GM12873 (cell line): ENCODE data around the gene LRMDA.

Experiments used
- TF ChIP-seq, protein P1 (sequence below): IDR thresholded peaks from 2 replicates; pipeline ENCODE4 v1.5.1; 2012; ENCODE audit warnings: low read depth, mild to moderate bottlenecking, moderate library complexity, low read length, control low read depth; ENCODE audit not compliant: insufficient read depth; ENCODE audit errors: missing control alignments

LRMDA gene

DNA sequence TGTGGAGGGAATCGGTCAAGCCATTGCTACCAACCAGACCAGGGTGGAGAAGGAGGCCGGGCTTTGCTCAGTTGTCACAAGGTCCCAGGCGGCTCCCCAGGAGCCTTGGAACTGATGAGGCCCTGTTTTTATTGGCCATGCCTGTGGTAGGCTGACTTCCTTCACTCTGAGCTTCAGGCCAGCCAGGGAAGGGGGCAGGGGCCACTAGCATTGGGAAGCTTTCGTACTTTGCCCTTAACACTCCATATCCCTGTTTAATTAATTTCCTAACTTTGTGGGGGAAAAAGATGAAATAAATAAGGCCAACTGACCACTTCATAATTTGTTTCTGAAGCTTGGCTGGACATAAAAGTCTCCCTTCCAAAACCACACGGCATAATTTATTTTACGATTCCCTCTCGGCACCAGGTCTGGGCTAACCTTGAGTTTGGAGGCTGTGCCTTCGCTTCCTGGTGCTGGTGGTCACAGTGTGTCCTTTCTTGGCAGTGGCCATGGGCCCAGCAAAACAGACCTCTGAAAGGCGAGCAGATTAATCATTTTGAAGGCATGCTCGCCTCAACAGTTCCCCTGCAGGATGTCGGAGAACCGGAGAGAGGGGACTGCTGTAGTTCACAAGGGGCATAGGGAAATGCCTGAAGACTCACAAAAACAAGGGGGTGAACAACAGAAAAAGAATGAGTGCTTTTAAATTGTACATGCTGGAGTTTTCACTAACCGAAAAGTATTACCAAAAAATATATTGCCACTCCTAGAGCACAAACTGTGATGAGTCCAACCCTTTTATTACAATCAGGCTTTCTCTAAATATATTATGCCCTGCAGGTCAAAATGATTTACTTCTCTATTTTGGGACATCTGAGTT is 966.0 kb downstream of the LRMDA start:
- TF ChIP-seq, protein P1, sequence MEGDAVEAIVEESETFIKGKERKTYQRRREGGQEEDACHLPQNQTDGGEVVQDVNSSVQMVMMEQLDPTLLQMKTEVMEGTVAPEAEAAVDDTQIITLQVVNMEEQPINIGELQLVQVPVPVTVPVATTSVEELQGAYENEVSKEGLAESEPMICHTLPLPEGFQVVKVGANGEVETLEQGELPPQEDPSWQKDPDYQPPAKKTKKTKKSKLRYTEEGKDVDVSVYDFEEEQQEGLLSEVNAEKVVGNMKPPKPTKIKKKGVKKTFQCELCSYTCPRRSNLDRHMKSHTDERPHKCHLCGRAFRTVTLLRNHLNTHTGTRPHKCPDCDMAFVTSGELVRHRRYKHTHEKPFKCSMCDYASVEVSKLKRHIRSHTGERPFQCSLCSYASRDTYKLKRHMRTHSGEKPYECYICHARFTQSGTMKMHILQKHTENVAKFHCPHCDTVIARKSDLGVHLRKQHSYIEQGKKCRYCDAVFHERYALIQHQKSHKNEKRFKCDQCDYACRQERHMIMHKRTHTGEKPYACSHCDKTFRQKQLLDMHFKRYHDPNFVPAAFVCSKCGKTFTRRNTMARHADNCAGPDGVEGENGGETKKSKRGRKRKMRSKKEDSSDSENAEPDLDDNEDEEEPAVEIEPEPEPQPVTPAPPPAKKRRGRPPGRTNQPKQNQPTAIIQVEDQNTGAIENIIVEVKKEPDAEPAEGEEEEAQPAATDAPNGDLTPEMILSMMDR, result no peak

DNA sequence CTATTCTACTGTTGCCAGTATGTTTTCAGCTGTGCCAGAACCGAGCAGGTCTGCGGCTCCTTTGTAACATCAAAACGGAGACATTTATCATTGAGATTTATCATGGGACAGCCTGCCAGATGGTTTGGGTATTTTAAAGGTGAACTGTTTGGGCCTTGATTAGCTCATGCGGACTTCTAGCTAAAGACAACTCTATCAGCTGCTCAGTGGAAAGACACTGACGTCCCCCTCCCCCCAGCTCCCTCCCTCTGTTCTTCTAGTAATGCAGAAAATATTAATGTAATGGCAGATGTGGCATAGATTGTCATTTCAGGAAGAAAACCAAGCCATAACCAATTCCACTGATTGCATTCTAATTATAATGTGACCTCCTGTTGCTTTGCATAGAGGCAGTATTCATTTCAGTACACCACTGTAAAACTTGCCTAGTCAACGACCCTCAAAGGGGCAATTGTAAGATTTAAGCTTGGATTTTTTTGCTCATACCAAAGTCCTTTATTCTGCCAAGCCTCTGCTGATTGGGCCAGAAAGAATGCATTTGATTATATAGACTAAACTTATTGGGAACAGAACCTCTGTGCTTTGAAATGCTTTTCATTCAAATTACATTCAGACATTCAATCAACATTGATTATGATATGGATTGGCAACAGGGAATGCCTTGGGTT is 966.8 kb downstream of the LRMDA start:
- TF ChIP-seq, protein P1, result no peak

- TF ChIP-seq, protein P1, result no peak
Measured at GRCh38 chr10:76399226-76399625, 967.8 kb downstream of the LRMDA start.

DNA sequence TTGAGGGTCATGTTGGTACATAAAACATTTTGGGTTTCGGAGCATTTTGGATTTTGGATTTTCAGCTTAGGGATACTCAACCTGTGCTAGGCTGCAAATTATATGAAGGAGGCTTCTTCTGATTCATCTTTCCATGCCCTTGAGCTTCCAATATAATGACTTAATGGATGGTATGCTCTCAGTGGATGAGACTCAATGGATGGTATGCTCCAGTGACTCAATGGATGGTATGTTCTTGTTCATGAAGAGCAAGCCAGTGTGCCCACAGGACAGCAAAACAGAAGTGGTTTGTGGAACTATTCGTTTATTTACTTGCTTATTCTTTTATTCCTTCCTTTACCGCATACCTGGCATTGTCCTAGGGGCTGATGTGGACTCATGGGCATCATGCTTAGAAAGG is 969.6 kb downstream of the LRMDA start:
- TF ChIP-seq, protein P1, result no peak

DNA sequence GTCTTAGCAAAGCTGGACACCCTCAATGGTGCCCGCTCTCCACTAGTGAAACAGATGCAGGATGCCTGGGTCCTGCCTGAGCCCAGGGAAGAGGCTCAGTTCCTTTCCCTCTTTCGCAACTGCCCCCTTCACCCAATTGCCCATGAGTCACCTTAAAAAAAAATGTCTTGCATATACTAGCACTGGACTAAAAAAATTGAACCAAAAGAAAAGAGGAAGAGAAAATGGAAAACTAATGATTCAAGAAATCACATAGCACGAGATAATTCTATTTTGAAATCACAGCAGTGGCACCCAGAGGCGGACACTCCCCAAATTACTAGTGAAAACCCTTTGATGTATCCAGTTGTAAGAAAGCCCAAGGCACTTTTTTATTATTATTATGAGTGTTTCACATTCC is 972.5 kb downstream of the LRMDA start:
- TF ChIP-seq, protein P1, result no peak

GRCh38 chr10:76404531-76404930 is 973.1 kb downstream of the LRMDA start:
- TF ChIP-seq, protein P1, result no peak

GRCh38 chr10:76405922-76406321 is 974.5 kb downstream of the LRMDA start:
- TF ChIP-seq, protein P1, result no peak
